OCI-LY7 (cell line): ENCODE data around the gene METRN.

Source experiments
- CTCF ChIP-seq: fragments of 200-600 bp; sonication (generic); conservative IDR thresholded peaks from 2 replicates; pipeline ENCODE4 v1.5.1; 2014; ENCODE audit warnings: mild to moderate bottlenecking, antibody characterized with exemption, low read length, moderate library complexity, mixed read lengths
- EZH2phosphoT487 ChIP-seq: fragments of 200-600 bp; sonication (generic); IDR thresholded peaks from 2 replicates; pipeline ENCODE4 v1.6.1; 2018; ENCODE audit warnings: low read depth, borderline replicate concordance, mild to moderate bottlenecking, mixed run types, antibody characterized with exemption, low read length, moderate library complexity, mixed read lengths

GRCh38 chr16:754656-755055, 39.7 kb downstream of the METRN start:
- TF ChIP-seq CTCF, result no peak
- no peak for TF ChIP-seq EZH2phosphoT487
